ENCODE results near the gene SEMA4B.
"Not testable (repeated sequence)": the region's sequence is repeated elsewhere in the genome, so short reads cannot be mapped to it uniquely, and the experiment has no call there.

Gene SEMA4B

DNA sequence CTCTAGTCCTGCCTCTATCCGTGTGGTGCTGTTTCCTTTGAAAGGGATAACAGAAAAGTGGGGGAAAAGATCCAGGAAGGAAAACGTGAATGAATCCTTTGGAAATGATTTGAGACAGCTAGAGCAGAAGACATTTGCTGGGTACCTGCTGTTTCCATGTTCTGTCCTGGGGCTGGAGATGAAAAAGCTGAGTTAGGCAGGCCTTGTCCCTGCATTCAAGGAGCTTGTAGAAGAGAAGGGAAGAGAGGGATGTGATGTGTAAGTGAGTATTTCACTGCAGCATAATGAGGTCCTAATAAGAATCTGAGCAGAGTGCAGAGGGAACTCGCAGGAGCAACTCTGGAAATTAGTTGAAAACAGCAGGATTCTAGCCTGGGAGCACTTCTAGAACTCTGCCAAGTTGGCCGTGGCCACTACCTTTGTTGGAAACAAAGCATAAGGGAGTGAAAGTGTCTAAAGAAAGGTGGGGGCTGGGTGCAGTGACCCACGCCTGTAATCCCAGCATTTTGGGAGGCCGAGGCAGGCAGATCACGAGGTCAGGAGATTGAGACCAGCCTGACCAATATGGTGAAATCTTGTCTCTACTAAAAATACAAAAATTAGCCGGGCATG, 13.8 kb upstream of the SEMA4B start:
- in situ Hi-C loops (cut with HindIII; ENCODE audit: low pct_ligation_motif_present, low sequenced_read_pairs), result no loop called here
- H3K4me3 ChIP-seq (ENCODE audit: low read depth, low read length), result no peak overlapping the region
- no peak overlapping the region for H3K27ac ChIP-seq
- H3K36me3 ChIP-seq (replicated peaks), result no peaks in the 10 kb centered on the region
- no peak for DNase-seq
- H3K27me3 ChIP-seq (replicated peaks), result no peaks in the 10 kb centered on the region
- TF ChIP-seq, protein P1, sequence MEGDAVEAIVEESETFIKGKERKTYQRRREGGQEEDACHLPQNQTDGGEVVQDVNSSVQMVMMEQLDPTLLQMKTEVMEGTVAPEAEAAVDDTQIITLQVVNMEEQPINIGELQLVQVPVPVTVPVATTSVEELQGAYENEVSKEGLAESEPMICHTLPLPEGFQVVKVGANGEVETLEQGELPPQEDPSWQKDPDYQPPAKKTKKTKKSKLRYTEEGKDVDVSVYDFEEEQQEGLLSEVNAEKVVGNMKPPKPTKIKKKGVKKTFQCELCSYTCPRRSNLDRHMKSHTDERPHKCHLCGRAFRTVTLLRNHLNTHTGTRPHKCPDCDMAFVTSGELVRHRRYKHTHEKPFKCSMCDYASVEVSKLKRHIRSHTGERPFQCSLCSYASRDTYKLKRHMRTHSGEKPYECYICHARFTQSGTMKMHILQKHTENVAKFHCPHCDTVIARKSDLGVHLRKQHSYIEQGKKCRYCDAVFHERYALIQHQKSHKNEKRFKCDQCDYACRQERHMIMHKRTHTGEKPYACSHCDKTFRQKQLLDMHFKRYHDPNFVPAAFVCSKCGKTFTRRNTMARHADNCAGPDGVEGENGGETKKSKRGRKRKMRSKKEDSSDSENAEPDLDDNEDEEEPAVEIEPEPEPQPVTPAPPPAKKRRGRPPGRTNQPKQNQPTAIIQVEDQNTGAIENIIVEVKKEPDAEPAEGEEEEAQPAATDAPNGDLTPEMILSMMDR (IDR thresholded peaks at IDR 0.05; ENCODE audit: low read depth, low read length, missing control alignments), result no peak

- H3K36me3 ChIP-seq (replicated peaks); H3K27me3 ChIP-seq (replicated peaks); DNase-seq; in situ Hi-C loops (cut with HindIII; ENCODE audit: low pct_ligation_motif_present, low sequenced_read_pairs); H3K27ac ChIP-seq; H3K4me3 ChIP-seq (ENCODE audit: low read depth, low read length): not testable (repeated sequence)
Observed at GRCh38 chr15:90188065-90188464, 13.1 kb upstream of the SEMA4B start.

DNA sequence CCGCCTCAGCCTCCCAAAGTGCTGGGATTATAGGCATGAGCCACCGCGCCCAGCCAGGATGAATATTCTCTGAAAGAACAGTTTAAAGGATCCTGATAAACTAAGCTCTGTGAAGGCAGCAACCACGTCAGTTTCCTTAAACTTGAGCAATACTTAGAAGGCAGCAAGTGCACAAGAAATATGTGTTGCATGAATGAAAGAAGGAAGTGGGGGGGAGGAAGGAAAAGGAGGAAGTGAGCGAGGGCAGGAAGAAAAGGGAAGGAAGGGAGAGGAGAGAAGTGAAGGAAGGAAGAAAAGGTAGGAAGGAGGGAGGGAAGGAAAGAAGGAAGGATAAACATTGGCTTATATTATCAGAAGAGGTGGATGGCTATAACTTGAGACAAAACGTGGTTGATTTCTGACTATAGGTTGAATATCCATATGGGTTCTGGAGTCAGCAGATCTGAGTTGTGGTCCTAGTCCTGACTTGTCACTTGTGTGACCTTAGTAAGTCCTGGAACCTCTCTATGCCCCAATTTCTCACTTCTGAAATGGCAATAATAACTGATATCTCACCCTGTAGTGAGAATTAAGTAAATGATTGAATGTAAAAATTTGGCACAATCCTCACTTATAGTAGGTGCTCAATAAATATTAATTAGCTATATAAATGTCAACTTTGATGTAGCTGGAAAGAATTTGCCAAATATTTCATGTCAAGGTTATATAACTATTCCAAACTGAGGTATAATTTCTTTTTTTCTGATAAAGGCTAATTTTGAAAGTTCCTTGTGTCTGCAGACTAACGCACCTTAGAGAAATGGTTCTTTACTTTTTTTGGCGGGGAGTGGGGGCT, 12.0 kb upstream of the SEMA4B start:
- Histone ChIP-seq H3K27ac (no peak overlapping the region), H3K36me3 (replicated peaks) (no peaks in the 10 kb centered on the region), H3K4me3 (ENCODE audit: low read depth, low read length) (no peak overlapping the region), H3K27me3 (replicated peaks) (no peaks in the 10 kb centered on the region)
- TF ChIP-seq, protein P1 (IDR thresholded peaks at IDR 0.05; ENCODE audit: low read depth, low read length, missing control alignments), result no peak
- in situ Hi-C loops (cut with HindIII; ENCODE audit: low pct_ligation_motif_present, low sequenced_read_pairs), result no loop called here
- no peak for DNase-seq

- TF ChIP-seq, protein P1 (IDR thresholded peaks at IDR 0.05; ENCODE audit: low read depth, low read length, missing control alignments), result no peak
- in situ Hi-C loops (cut with HindIII; ENCODE audit: low pct_ligation_motif_present, low sequenced_read_pairs), result no loop called here
- Histone ChIP-seq H3K36me3 (replicated peaks) (no peaks in the 10 kb centered on the region), H3K27me3 (replicated peaks) (no peaks in the 10 kb centered on the region), H3K4me3 (ENCODE audit: low read depth, low read length) (no peak overlapping the region), H3K27ac (no peak overlapping the region)
- no peak for DNase-seq
Observed at GRCh38 chr15:90189781-90190467, 11.2 kb upstream of the SEMA4B start.

- TF ChIP-seq, protein P1 (IDR thresholded peaks at IDR 0.05; ENCODE audit: low read depth, low read length, missing control alignments), result no peak
- Histone ChIP-seq H3K4me3 (ENCODE audit: low read depth, low read length) (no peak overlapping the region), H3K27me3 (replicated peaks) (no peaks in the 10 kb centered on the region), H3K27ac (no peak overlapping the region), H3K36me3 (replicated peaks) (no peaks in the 10 kb centered on the region)
- DNase-seq, result no peak
- in situ Hi-C loops (cut with HindIII; ENCODE audit: low pct_ligation_motif_present, low sequenced_read_pairs), result no loop called here
Observed at GRCh38 chr15:90190606-90191343, 10.4 kb upstream of the SEMA4B start.

DNA sequence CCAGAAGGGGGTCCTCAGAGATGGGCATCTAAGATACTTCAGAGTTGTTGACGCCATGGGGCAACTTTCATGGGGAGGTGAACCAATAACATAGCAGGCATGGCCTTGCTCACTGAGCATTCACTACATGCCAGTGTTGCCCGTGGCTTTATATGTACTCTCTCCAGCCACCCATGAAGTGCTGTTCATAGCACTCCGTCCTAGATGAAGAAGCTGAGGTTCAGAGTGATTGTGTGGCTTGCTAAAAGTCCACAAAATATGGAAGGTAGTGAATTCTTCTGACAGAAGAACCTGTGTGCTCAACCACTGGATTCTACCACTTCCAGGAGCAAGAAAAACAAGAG, 9.8 kb upstream of the SEMA4B start:
- in situ Hi-C loops (cut with HindIII; ENCODE audit: low pct_ligation_motif_present, low sequenced_read_pairs), result no loop called here
- H3K27me3 ChIP-seq (replicated peaks), result no peaks in the 10 kb centered on the region
- no peaks in the 10 kb centered on the region for H3K36me3 ChIP-seq (replicated peaks)
- no peak overlapping the region for H3K4me3 ChIP-seq (ENCODE audit: low read depth, low read length)
- TF ChIP-seq, protein P1 (IDR thresholded peaks at IDR 0.05; ENCODE audit: low read depth, low read length, missing control alignments), result no peak
- DNase-seq, result no peak
- no peak overlapping the region for H3K27ac ChIP-seq
